Smooth muscle cell of the brain vasculature (primary cell): ENCODE measurements around the gene FGD5.

Source experiments
- DNase-seq: peaks from one replicate; pipeline ENCODE4 v3.0.0-alpha.2; 2012; ENCODE audit warnings: low read depth, low spot score

FGD5 gene

GRCh38 chr3:14824646-14825045, 5.9 kb downstream of the FGD5 start:
- no peak for DNase-seq

GRCh38 chr3:14826069-14826468, 7.3 kb downstream of the FGD5 start:
- no peak for DNase-seq

- DNase-seq = no peak
Observed at GRCh38 chr3:14827776-14828175, 9.0 kb downstream of the FGD5 start.

- DNase-seq = no peak
Observed at GRCh38 chr3:14829811-14830210, 11.0 kb downstream of the FGD5 start.

- DNase-seq = no peak
Observed at GRCh38 chr3:14831916-14832450, 13.2 kb downstream of the FGD5 start.

GRCh38 chr3:14832975-14833722, 14.4 kb downstream of the FGD5 start:
- DNase-seq = no peak

GRCh38 chr3:14834121-14834520, 15.4 kb downstream of the FGD5 start:
- no peak for DNase-seq

- DNase-seq = no peak
Observed at GRCh38 chr3:14834807-14835466, 16.2 kb downstream of the FGD5 start.

- no peak for DNase-seq
Observed at GRCh38 chr3:14836049-14836468, 17.3 kb downstream of the FGD5 start.

- no peak for DNase-seq
Observed at GRCh38 chr3:14837186-14837877, 18.6 kb downstream of the FGD5 start.

- no peak for DNase-seq
Observed at GRCh38 chr3:14837878-14838258, 19.1 kb downstream of the FGD5 start.

GRCh38 chr3:14839236-14839635, 20.5 kb downstream of the FGD5 start:
- DNase-seq = no peak

GRCh38 chr3:14841836-14842235, 23.1 kb downstream of the FGD5 start:
- no peak for DNase-seq

- no peak for DNase-seq
Observed at GRCh38 chr3:14842277-14842676, 23.5 kb downstream of the FGD5 start.

GRCh38 chr3:14843321-14843720, 24.6 kb downstream of the FGD5 start:
- DNase-seq = no peak

GRCh38 chr3:14844386-14845170, 25.8 kb downstream of the FGD5 start:
- no peak for DNase-seq

GRCh38 chr3:14845180-14845579, 26.4 kb downstream of the FGD5 start:
- DNase-seq = no peak

GRCh38 chr3:14845826-14846225, 27.1 kb downstream of the FGD5 start:
- no peak for DNase-seq

- DNase-seq = no peak
Observed at GRCh38 chr3:14846226-14846880, 27.6 kb downstream of the FGD5 start.

GRCh38 chr3:14847613-14848541, 29.1 kb downstream of the FGD5 start:
- DNase-seq = no peak
